HL-60 (cell line): ENCODE results near the gene ATP6AP1.
A peak's percentile ranks its signal among the peaks of the same experiment; 100 is the strongest.

Experiments used
- DNase-seq, 2 experiments: peaks; one replicate each; pipeline ENCODE4 v3.0.0-alpha.2; 2010 to 2020; ENCODE audit warnings: low read depth in 1 of 2, low spot score in 1 of 2
- H3K27ac ChIP-seq: fragments of 250-450 bp; sonication (Bioruptor Pico); replicated peaks from 2 replicates; pipeline ENCODE4 v1.5.1; 2020; ENCODE audit warnings: mild to moderate bottlenecking, moderate library complexity
- H3K27me3 ChIP-seq: fragments of 250-450 bp; sonication (Bioruptor Pico); 2 replicates; pipeline ENCODE4 v1.5.1; 2021; ENCODE audit warnings: mild to moderate bottlenecking, moderate library complexity; ENCODE audit not compliant: insufficient read depth, poor library complexity, severe bottlenecking
- H3K4me3 ChIP-seq: replicated peaks from 2 replicates; pipeline ENCODE4 v1.5.1; 2011; ENCODE audit warnings: mild to moderate bottlenecking, control low read depth, low read length; ENCODE audit not compliant: insufficient read depth
- CTCF ChIP-seq: IDR thresholded peaks from one replicate; pipeline ENCODE4 v1.5.1; 2011; ENCODE audit warnings: low read length, control low read depth, inconsistent platforms; ENCODE audit not compliant: insufficient read depth
- GABPA ChIP-seq: IDR thresholded peaks from 2 replicates; pipeline ENCODE4 v1.6.1; 2012; ENCODE audit warnings: low read depth
- POLR2AphosphoS5 ChIP-seq: IDR thresholded peaks from 2 replicates; pipeline ENCODE4 v1.6.1; 2012; ENCODE audit warnings: low read depth
- REST ChIP-seq: IDR thresholded peaks from 2 replicates; pipeline ENCODE4 v1.6.1; 2012; ENCODE audit warnings: low read depth; ENCODE audit not compliant: insufficient replicate concordance
- SPI1 ChIP-seq: IDR thresholded peaks from 2 replicates; pipeline ENCODE4 v1.6.1; 2012; ENCODE audit warnings: low read depth, mild to moderate bottlenecking, borderline replicate concordance

The ATP6AP1 gene

GRCh38 chrX:154434394-154435168, 6.1 kb downstream of the ATP6AP1 start:
- Histone ChIP-seq H3K27me3 (no peaks in the 10 kb centered on the region), H3K4me3 (no peak overlapping the region), H3K27ac (no peak overlapping the region)
- TF ChIP-seq CTCF (no peak), SPI1 (no peak), REST (no peak), POLR2AphosphoS5 (no peak)
- no peak for DNase-seq

GRCh38 chrX:154435171-154435733, 6.8 kb downstream of the ATP6AP1 start:
- Histone ChIP-seq H3K27ac (no peak overlapping the region), H3K4me3 (no peak overlapping the region), H3K27me3 (no peaks in the 10 kb centered on the region)
- DNase-seq, result no peak
- no peak for TF ChIP-seq CTCF
- no peak for TF ChIP-seq REST
- TF ChIP-seq POLR2AphosphoS5, result no peak
- no peak for TF ChIP-seq GABPA
- TF ChIP-seq SPI1, result no peak

GRCh38 chrX:154436374-154436982, 8.0 kb downstream of the ATP6AP1 start:
- 0 out of 2 replicates have a peak overlapping the region, but pooled peaks have one; percentile 21 for H3K27ac ChIP-seq
- no peak for DNase-seq
- 0 out of 2 replicates have a peak, but pooled peaks have one; percentile 6 for TF ChIP-seq POLR2AphosphoS5
- TF ChIP-seq REST, result no peak
- peak overlapping the region; percentile 30; the same call in 1 of the 2 replicates for H3K4me3 ChIP-seq
- no peaks in the 10 kb centered on the region for H3K27me3 ChIP-seq
